GM18861 (cell line): ENCODE results near the gene MED26.

Source experiments
- ATAC-seq: cut with Tn5 transposase; IDR thresholded peaks from one replicate; pipeline ENCODE4 v1.9.1; 2021; ENCODE audit not compliant: unreplicated experiment

Gene MED26

GRCh38 chr19:16618248-16618647 is 9.8 kb downstream of the MED26 start:
- no peak for ATAC-seq

GRCh38 chr19:16615808-16616207 is 12.2 kb downstream of the MED26 start:
- no peak for ATAC-seq

GRCh38 chr19:16614941-16615340 is 13.1 kb downstream of the MED26 start:
- no peak for ATAC-seq

- ATAC-seq, result no peak
Measured at GRCh38 chr19:16613841-16614240, 14.2 kb downstream of the MED26 start.

- no peak for ATAC-seq
Measured at GRCh38 chr19:16612636-16613035, 15.4 kb downstream of the MED26 start.

- ATAC-seq, result no peak
Measured at GRCh38 chr19:16611121-16611520, 16.9 kb downstream of the MED26 start.

- ATAC-seq, result no peak
Measured at GRCh38 chr19:16609511-16610200, 18.3 kb downstream of the MED26 start.

GRCh38 chr19:16608290-16608739 is 19.7 kb downstream of the MED26 start:
- ATAC-seq, result no peak

- ATAC-seq, result no peak
Measured at GRCh38 chr19:16607819-16608218, 20.2 kb downstream of the MED26 start.

GRCh38 chr19:16605553-16605994 is 22.4 kb downstream of the MED26 start:
- ATAC-seq, result no peak

GRCh38 chr19:16605115-16605514 is 22.9 kb downstream of the MED26 start:
- no peak for ATAC-seq

- no peak for ATAC-seq
Measured at GRCh38 chr19:16604615-16605014, 23.4 kb downstream of the MED26 start.

GRCh38 chr19:16603090-16603489 is 24.9 kb downstream of the MED26 start:
- ATAC-seq, result no peak

GRCh38 chr19:16601378-16602052 is 26.5 kb downstream of the MED26 start:
- ATAC-seq, result no peak

- ATAC-seq, result no peak
Measured at GRCh38 chr19:16600824-16601223, 27.2 kb downstream of the MED26 start.

GRCh38 chr19:16599655-16600346 is 28.2 kb downstream of the MED26 start:
- no peak for ATAC-seq

- no peak for ATAC-seq
Measured at GRCh38 chr19:16598848-16599247, 29.2 kb downstream of the MED26 start.

GRCh38 chr19:16596399-16596798 is 31.6 kb downstream of the MED26 start:
- ATAC-seq, result no peak

- ATAC-seq, result no peak
Measured at GRCh38 chr19:16595097-16595496, 32.9 kb downstream of the MED26 start.

GRCh38 chr19:16594681-16595091 is 33.3 kb downstream of the MED26 start:
- ATAC-seq, result no peak

- no peak for ATAC-seq
Measured at GRCh38 chr19:16594131-16594586, 33.8 kb downstream of the MED26 start.

GRCh38 chr19:16593181-16593580 is 34.8 kb downstream of the MED26 start:
- no peak for ATAC-seq
